Stimulated activated CD4-positive, alpha-beta T cell treated with anti-CD3 and anti-CD28 coated beads, Interleukin-15, amount 100 ng/mL, for 24 hours (primary cell): Measurements from ENCODE around the gene DOCK3.
"Not testable (repeated sequence)": the region's sequence is repeated elsewhere in the genome, so short reads cannot be mapped to it uniquely, and the experiment has no call there.

Experiments used
- DNase-seq: peaks from one replicate; pipeline ENCODE4 v3.0.0-alpha.2; 2020

The DOCK3 gene

DNA sequence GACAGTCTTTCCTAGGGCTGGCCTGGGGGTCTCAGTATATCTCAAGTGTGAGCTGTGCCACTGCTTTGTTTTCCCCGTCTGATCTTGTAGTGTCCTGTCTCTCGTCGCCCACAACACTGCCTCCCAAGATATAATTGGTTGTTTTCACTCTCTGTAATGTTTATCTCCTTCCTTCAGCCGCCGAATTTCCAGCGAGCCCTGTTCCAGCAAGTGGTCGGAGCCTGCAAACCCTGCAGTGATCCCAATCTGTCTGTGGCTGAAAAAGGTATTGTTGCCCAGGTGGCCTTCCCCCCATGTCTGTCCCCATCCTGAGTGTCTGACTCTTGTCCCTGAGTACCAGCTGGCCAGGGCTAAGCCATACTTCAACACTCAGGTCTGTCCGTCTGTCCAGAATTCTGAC lies 700.8 kb downstream of the DOCK3 start:
- DNase-seq, result no peak

DNA sequence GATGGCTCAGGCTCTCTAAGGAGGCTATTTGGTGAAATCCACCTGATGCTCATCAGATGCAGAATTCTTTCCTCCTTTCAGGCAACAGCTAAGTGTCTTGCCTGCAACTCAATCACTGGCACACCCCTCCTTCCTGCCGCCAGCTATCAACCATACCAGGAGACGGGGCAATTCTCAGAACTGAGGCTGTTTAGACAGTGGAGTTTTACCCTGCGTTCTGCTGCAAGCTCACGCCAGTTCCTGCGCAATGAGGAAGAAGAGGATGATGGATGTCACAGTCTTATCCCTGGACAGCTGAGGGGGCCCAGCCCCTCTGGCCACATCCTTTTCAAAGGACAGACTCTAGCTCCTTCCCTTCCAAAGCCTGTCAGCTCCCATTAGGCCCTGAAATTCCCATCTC lies 703.3 kb downstream of the DOCK3 start:
- DNase-seq, result no peak

GRCh38 chr3:51378726-51379125 lies 704.0 kb downstream of the DOCK3 start:
- DNase-seq, result no peak

- DNase-seq, result no peak
These were observed 704.6 kb downstream of the DOCK3 start for GRCh38 chr3:51379301-51379700.

DNA sequence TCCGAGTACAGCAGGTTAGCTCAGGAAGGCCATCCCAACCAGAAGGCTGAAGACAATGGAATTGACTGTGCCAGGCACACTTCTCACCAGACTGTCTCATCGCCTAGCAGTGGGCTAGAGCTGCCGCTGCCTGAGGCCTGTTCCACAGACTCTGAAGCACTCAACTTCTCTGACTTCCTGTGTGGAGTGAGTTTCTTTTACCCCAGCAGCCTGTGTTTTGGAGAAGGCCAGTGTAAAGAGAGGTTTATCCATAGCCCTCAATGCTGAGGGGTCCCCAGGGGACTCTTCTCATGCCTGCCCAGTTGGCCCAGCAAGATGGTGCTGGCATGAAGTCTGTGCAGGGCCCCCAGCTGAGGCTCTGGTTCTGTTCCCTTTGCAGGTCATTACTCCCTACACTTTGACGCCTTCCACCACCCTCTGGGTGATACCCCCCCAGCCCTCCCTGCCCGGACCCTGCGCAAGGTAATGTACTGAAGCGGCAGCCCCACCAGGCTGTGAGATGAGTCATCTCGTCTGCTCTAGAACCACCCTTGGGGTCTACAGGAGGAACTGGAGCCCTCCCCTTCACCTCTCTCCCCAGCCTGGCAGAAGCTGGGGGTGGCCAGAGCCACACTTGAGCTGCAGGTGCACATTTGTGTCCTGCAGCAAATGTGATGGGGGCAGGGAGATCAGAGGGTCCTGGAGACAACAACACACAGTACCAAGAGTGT lies 705.2 kb downstream of the DOCK3 start:
- DNase-seq, result no peak

DNA sequence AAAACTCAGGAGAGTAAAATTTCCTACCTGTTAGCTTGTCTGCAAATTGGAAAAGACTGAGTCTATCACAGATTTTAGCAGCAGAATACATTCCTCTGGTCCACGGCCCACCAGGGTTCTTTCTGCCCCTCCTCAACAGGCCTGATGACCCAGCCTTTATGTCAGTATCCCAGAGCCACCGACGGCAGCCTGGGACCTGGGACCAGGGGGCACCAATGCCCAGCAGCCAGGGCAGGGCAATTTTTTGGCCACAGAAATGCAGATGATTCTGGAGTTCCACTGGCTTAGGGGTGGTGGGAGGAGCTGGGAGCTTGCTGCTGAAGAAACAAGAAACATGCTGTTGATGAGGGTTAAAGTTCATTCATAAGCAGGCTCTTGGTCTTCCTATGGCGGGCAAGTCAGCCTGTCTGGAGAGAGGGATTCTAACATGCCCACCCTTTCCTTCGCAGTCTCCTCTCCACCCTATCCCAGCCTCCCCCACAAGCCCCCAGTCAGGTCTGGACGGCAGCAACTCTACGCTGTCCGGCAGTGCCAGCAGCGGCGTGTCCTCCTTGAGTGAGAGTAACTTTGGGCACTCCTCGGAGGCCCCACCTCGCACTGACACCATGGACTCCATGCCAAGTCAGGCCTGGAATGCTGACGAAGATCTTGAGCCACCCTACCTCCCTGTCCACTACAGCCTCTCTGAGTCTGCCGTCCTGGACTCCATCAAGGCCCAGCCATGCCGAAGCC lies 706.0 kb downstream of the DOCK3 start:
- no peak for DNase-seq

GRCh38 chr3:51381333-51381705 lies 706.6 kb downstream of the DOCK3 start:
- no peak for DNase-seq

GRCh38 chr3:51382076-51382745 lies 707.5 kb downstream of the DOCK3 start:
- no peak for DNase-seq

GRCh38 chr3:51382947-51383578 lies 708.3 kb downstream of the DOCK3 start:
- DNase-seq, result no peak

GRCh38 chr3:51384055-51384725 lies 709.5 kb downstream of the DOCK3 start:
- DNase-seq, result peak; percentile 47

DNA sequence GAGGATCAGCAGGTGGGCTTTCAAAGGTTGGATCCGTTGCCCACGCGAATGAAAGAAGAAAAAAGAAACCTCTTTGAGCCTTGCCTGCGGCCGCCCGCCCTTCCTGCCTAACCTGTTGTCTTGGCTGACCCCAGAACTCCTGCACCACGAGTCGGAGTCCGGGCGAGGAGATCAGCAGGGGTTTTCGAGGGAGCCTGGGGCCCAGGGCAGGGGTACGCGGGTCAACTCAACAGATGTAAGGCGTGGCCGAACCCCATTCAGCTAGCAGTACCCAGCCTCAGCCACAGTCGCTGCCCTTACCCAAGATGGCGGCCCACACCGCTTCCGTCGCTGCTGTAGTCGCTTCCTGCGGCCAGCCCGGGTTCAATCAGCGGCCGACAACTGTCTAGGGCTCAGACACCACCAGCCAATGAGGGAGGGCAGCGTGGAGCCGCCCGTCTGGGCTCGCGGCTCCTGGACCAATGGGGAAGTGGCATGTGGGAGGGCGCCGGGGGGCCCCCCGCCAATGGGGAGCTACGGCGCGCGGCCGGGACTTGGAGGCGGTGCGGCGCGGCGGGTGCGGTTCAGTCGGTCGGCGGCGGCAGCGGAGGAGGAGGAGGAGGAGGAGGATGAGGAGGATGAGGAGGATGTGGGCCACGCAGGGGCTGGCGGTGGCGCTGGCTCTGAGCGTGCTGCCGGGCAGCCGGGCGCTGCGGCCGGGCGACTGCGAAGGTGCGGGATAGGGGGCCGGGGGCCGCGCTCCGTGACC lies 710.2 kb downstream of the DOCK3 start, which contains the start of gene MANF:
Gene MANF (plus strand): TSS at position 566 of the 748 bp plus-strand sequence. CDS start 52 bp downstream, at position 618.
- peak; percentile 98 for DNase-seq

DNA sequence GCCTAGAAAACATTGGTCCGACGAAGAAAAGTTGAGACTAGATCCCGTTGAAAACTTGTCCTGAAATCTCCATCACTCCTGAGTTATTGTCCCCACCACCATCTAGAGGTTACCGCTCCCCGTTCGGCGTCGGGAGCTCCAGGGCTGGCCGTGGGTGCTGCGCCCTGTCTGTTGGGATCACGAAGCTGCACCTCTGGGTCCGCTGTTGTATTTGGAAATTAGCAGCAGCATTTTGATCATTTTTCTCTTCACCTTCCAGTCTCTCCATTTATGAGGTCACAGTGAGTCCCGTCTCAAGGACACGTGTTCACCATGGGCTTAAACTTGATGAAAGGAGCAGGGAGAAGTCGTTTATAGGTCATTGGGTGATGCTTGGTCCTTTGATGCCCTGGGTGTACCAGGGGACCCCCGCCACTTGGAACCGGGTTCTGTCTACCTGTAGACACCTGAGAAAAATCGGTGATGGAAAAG lies 710.9 kb downstream of the DOCK3 start:
- no peak for DNase-seq

- no peak for DNase-seq
These were observed 711.6 kb downstream of the DOCK3 start for GRCh38 chr3:51386159-51386851.

GRCh38 chr3:51386852-51387229 lies 712.1 kb downstream of the DOCK3 start:
- no peak for DNase-seq

DNA sequence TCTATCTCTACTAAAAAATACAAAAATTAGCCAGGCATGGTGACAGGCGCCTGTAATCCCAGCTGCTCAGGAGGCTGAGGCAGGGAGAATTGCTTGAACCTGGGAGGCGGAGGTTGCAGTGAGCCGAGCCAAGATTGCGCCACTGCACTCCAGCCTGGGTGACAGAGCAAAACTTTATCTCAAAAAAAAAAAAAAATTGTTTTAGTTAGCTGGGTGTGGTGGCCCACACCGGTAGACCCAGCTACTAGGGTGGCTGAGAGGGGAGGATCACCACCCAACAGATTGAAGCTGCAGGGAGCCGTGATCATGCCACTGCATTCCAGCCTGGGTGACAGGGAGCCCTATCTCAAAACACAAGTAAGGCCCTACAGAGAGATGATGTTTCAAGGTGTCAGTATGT lies 712.6 kb downstream of the DOCK3 start:
- DNase-seq, result not testable (repeated sequence)

GRCh38 chr3:51388286-51389029 lies 713.7 kb downstream of the DOCK3 start:
- no peak for DNase-seq

DNA sequence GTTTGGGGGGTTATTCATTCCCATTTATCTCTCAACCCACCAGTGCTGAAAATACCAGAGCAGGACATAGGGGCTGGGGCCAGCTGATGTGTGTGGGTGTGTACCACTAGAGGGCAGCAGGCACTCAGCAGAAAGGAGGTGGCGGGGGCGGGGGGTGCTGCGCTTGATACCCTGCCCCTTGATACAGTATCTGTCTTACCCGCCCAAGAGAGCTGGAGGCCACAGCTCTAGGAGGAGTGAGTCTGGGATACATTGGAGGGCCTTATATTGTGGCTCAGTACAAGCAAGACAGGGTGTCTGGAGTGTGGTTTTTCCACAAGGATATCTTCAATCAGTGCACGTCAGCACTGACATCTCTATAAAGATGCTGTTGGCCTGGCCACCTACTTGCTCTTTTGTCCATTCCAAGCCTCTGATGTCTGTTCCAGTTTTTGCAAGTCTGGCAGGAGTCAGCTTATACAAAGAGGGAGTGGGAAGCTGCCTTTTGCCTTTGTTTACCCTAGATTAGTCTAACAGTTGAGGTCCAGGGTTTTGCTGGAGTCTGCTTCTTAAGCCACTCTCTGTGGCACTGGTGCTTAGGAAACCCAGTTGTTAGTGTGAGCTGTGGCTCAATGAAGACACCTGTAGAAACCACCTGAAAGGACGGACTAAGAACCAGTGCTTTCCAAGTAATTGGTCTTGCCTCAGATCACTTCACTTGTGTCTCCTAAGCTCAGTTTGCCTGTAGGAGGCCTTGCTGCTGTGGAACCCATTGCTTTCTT lies 714.9 kb downstream of the DOCK3 start:
- peak; percentile 68 for DNase-seq

DNA sequence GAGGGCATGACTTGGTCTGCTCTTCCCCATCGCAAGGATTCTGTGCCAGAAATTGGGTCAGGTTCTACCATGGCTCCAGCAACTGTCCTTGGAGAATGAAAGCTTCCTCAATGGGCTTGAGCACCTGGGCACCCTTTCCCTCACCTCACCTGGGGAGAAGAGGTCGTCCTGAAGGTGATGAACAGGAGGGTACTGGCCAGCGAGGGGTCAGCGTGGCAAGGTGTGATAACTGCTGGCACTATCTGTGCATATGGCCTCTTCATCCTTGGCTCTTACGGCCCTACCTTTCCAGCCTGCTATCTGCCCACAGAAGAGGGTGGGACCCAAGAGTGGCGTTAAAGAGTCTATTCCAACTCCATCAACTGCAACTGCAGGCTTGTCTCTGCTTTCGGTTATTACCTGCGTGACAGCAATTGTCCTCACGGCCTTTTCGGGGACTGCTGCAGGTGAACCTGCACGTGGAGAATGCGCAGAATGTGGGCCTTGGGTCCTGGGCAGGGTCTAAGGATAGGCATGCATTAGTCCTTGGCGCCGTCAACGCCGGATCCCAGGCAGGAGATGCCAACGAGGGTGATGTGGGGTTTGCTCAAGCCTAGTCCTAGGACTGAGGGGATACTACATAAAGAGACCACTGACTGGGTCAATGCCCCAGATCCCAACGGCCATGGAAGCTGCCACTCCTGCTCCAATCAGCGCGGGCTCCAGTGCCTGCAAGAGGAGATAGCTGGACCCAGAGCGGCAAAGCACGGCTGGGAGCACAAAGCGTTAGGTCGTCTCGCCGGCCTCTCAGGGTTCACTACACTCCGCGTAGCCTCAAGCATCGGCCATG lies 715.7 kb downstream of the DOCK3 start:
- DNase-seq, result no peak

DNA sequence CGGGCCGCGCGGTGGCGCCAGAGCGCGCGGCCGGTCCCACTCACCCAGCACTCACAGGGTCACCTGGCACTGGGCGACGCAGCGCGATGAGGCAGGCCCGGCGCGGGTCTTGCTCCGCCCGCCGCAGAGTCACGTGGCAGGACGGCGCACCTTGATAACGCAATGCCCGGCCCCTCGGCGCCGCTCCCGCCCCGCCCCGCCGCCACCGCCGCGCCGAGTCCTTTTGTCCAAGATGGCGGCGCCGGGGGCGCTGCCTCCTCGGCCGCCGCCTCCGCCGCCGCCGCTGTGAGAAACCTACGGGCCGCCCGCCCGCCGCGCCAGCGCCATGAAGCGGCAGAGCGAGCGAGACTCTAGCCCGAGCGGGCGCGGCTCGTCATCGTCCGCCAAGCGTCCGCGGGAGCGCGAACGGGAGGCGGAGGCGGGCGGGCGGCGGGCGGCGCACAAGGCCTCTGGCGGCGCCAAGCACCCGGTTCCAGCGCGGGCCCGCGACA lies 716.4 kb downstream of the DOCK3 start, which contains the start of gene RBM15B:
Gene RBM15B (plus strand): TSS at position 211 of the 491 bp plus-strand sequence. CDS start 115 bp downstream, at position 326.
- peak; percentile 97 for DNase-seq
